Heart right ventricle (tissue), 16 donors: ENCODE data around the gene GRID1. TPM values are rescaled to one million over a fixed set of nuclear protein-coding genes. Genes with fewer than 3 reads are reported as not detected.

Experiments
- ATAC-seq, 8 donors: fragments of 200-7000 bp; cut with Tn5 transposase; one replicate each; pipeline ENCODE4 v1.9.1; 2020; ENCODE audit warnings: mild to moderate bottlenecking in 8 of 8, moderate library complexity in 8 of 8, moderate number of reproducible peaks in 1 of 8
- DNase-seq, 2 donors: peaks; one replicate each; pipeline ENCODE4 v3.0.0-alpha.2; 2020
- H3K27ac ChIP-seq, 10 donors: fragments of 200-600 bp; sonication (generic) in 2 of 10; one replicate each; pipeline versions ENCODE4 v1.5.0 to v1.8.0; 2020 to 2022; ENCODE audit warnings: mild to moderate bottlenecking in 3 of 10
- H3K27me3 ChIP-seq, 7 donors: fragments of 200-600 bp; one replicate each; pipeline ENCODE4 v1.8.0; 2021 to 2022; ENCODE audit warnings: mild to moderate bottlenecking in 2 of 7
- H3K36me3 ChIP-seq, 9 donors: fragments of 200-600 bp; sonication (generic) in 1 of 9; one replicate each; pipeline versions ENCODE4 v1.5.0 to v1.8.0; 2020 to 2022; ENCODE audit warnings: mild to moderate bottlenecking in 2 of 9
- H3K4me1 ChIP-seq, 9 donors: fragments of 200-600 bp; sonication (generic) in 1 of 9; one replicate each; pipeline versions ENCODE4 v1.5.0 to v1.8.0; 2020 to 2022; ENCODE audit warnings: mild to moderate bottlenecking in 4 of 9
- H3K4me3 ChIP-seq, 10 donors: fragments of 200-600 bp; sonication (generic) in 2 of 10; one replicate each; pipeline versions ENCODE4 v1.5.0 to v1.8.0; 2020 to 2022; ENCODE audit warnings: mild to moderate bottlenecking in 7 of 10, moderate library complexity in 2 of 10
- H3K9me3 ChIP-seq, 11 donors: fragments of 200-600 bp in 10 of 11; sonication (generic) in 2 of 11; one replicate each; pipeline versions ENCODE4 v1.5.0 to v1.8.0; 2013 to 2022; ENCODE audit warnings: mild to moderate bottlenecking in 2 of 11, control low read depth in 1 of 11, moderate library complexity in 1 of 11
- CTCF ChIP-seq, 9 donors: fragments of 200-600 bp; sonication (generic) in 2 of 9; IDR thresholded peaks; one replicate each; pipeline versions ENCODE4 v1.5.0 to v1.8.0; 2021 to 2022; ENCODE audit warnings: antibody characterized with exemption in 9 of 9, mild to moderate bottlenecking in 5 of 9, moderate library complexity in 1 of 9
- WGBS, 2 donors: extraction: QIAGEN DNeasy Blood & Tissue Kit; methylation state at CpG; one replicate each; pipeline ENCODE4 v1.1.7; 2013; ENCODE audit warnings: inconsistent platforms in 1 of 2; 5-methylcytosine and 5-hydroxymethylcytosine counted together
- intact Hi-C, 10 donors: fragments of 100-400 bp; cut with DNase I; formaldehyde crosslinking; loops; one replicate each; pipeline versions ENCODE4 v1.11.1 to v1.14.2; 2022
- polyA plus RNA-seq, 2 donors: library from polyadenylated mRNA; stranded (reverse); fragments of 200-250 nt; gene quantifications; one replicate each; pipeline ENCODE4 v1.2.3, GENCODE V29; 2013
- total RNA-seq, 10 donors: library from RNA; stranded (reverse); fragmentation: NEBNext Ultra II Directional in 3 of 10; extraction: Animal tissue kit (Norgen Biotek cat#: 25700) in 3 of 10; gene quantifications; one replicate each; pipeline versions ENCODE4 v1.2.1 to v1.2.4, GENCODE V29; 2021 to 2023
- donor health status: Arrhythmogenic right ventricular cardiomyopathy.
- donor health status: ischemic (EF 13 %, LVEDD 7.1; RV severe dilation, severe dysfunction).
- donor health status: healthy with polysubstance abuse.
- donor health status: DM: no; HTN: yes; CAD: no.
- donor health status: DM: no; HTN: no; CAD: no.
- donor health status: ischemic (EF 25% LVEDD 6.9; RV normal size, moderate dysfunction).
- donor health status: ischemic (EF 25% LVEDD 5.7; RV mildly dilated, moderate dysfunction).
- donor health status: healthy.
- donor health status: DM: yes; HTN: yes; CAD: no.
- donor health status: Ischemic cardiomyopathy.
- donor health status: ischemic (EF 35%, LVEDD 5.7; RV mildly dilated, moderate dysfunction).
- donor health status: nonischemic (EF 11% LVEDD 7.7; RV severe dilation, severe dysfunction).
- donor health status: DM: yes; HTN: yes; CAD: no.
- donor health status: PGD.
- donor health status: ischemic (EF 29% LVEDD 5.4; RV normal size, mild dysfunction).
- donor health status: nonischemic (EF 23%, LVEDD 6.1; RV moderate dilation, normal function).

GRID1 gene
- total and polyA plus RNA-seq, 12 donors = 0.44 to 3.4 (median 1.5) TPM

- DNase-seq (no peak), ATAC-seq (no peak)
- no peaks in the 10 kb centered on the region for H3K4me1 ChIP-seq
- intact Hi-C loops = no loop called here
- no peak for TF ChIP-seq CTCF (IDR thresholded peaks at IDR 0.05)
- H3K4me3 ChIP-seq = no peak overlapping the region
- H3K27ac ChIP-seq = no peak overlapping the region
- H3K27me3 ChIP-seq = no peaks in the 10 kb centered on the region
- no peaks in the 10 kb centered on the region for H3K36me3 ChIP-seq
- WGBS, 2 donors = 68 to 75% methylated on average over 3 of the region's 3 CpGs
- no peaks in the 10 kb centered on the region for H3K9me3 ChIP-seq
Measured at GRCh38 chr10:85618841-85619240, 747.8 kb downstream of the GRID1 start.

- H3K36me3 ChIP-seq = no peaks in the 10 kb centered on the region
- WGBS, 2 donors = 88 to 94% methylated on average over 9 of the region's 9 CpGs
- no peak overlapping the region for H3K4me3 ChIP-seq
- intact Hi-C loops = no loop called here
- H3K9me3 ChIP-seq = no peaks in the 10 kb centered on the region
- no peak for DNase-seq
- TF ChIP-seq CTCF (IDR thresholded peaks at IDR 0.05) = no peak
- H3K4me1 ChIP-seq = no peaks in the 10 kb centered on the region
- no peak for ATAC-seq
- no peaks in the 10 kb centered on the region for H3K27me3 ChIP-seq
- no peak overlapping the region for H3K27ac ChIP-seq
Measured at GRCh38 chr10:85617751-85618546, 748.6 kb downstream of the GRID1 start.

GRCh38 chr10:85615556-85615955 lies 751.0 kb downstream of the GRID1 start:
- no peaks in the 10 kb centered on the region for H3K36me3 ChIP-seq
- intact Hi-C loops = no loop called here
- no peaks in the 10 kb centered on the region for H3K9me3 ChIP-seq
- no peak for TF ChIP-seq CTCF (IDR thresholded peaks at IDR 0.05)
- H3K27me3 ChIP-seq = no peaks in the 10 kb centered on the region
- ATAC-seq (no peak), DNase-seq (no peak)
- no peak overlapping the region for H3K4me3 ChIP-seq
- WGBS, 2 donors = 93 to 94% methylated on average over 4 of the region's 4 CpGs
- H3K27ac ChIP-seq = no peak overlapping the region
- H3K4me1 ChIP-seq = no peaks in the 10 kb centered on the region

- Histone ChIP-seq H3K4me1 (no peaks in the 10 kb centered on the region), H3K27me3 (no peaks in the 10 kb centered on the region), H3K36me3 (no peaks in the 10 kb centered on the region), H3K9me3 (no peaks in the 10 kb centered on the region), H3K4me3 (no peak overlapping the region), H3K27ac (no peak overlapping the region)
- intact Hi-C loops = no loop called here
- 91 to 94% methylated on average over 2 of the region's 2 CpGs for WGBS, 2 donors
- no peak for DNase-seq
- TF ChIP-seq CTCF (IDR thresholded peaks at IDR 0.05) = no peak
- ATAC-seq = no peak
Measured at GRCh38 chr10:85614981-85615380, 751.6 kb downstream of the GRID1 start.
